ENCODE results near the gene ROBO1. TPM values are rescaled to one million over a fixed set of nuclear protein-coding genes. Genes with fewer than 3 reads are reported as not detected.

ROBO1 gene
- total and polyA plus RNA-seq, 12 donors, result 6.4 to 144 (median 43.9) TPM

GRCh38 chr3:79661896-79662295 lies 105.9 kb downstream of the ROBO1 start:
- H3K4me1 ChIP-seq (replicated peaks in 1 of 2), result no peaks in the 10 kb centered on the region
- H3K9me3 ChIP-seq (replicated peaks in 1 of 3), result no peaks in the 10 kb centered on the region
- no peak overlapping the region for H3K4me3 ChIP-seq
- no peak for TF ChIP-seq POLR2A (IDR thresholded peaks at IDR 0.05)
- TF ChIP-seq, protein P1, sequence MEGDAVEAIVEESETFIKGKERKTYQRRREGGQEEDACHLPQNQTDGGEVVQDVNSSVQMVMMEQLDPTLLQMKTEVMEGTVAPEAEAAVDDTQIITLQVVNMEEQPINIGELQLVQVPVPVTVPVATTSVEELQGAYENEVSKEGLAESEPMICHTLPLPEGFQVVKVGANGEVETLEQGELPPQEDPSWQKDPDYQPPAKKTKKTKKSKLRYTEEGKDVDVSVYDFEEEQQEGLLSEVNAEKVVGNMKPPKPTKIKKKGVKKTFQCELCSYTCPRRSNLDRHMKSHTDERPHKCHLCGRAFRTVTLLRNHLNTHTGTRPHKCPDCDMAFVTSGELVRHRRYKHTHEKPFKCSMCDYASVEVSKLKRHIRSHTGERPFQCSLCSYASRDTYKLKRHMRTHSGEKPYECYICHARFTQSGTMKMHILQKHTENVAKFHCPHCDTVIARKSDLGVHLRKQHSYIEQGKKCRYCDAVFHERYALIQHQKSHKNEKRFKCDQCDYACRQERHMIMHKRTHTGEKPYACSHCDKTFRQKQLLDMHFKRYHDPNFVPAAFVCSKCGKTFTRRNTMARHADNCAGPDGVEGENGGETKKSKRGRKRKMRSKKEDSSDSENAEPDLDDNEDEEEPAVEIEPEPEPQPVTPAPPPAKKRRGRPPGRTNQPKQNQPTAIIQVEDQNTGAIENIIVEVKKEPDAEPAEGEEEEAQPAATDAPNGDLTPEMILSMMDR (IDR thresholded peaks at IDR 0.05), result no peak
- 37 to 50% (median 47%) methylated on average over 3 of the region's 3 CpGs for WGBS, 4 donors
- H3K36me3 ChIP-seq (replicated peaks in 1 of 2), result no peaks in the 10 kb centered on the region
- H3K27ac ChIP-seq, result no peak overlapping the region
- DNase-seq, result no peak
- intact Hi-C loops (cut with DNase I), result no loop called here
- H3K27me3 ChIP-seq, result no peaks in the 10 kb centered on the region

- Histone ChIP-seq H3K27me3 (no peaks in the 10 kb centered on the region), H3K9me3 (replicated peaks in 1 of 3) (no peaks in the 10 kb centered on the region), H3K36me3 (replicated peaks in 1 of 2) (no peaks in the 10 kb centered on the region), H3K27ac (no peak overlapping the region), H3K4me1 (replicated peaks in 1 of 2) (no peaks in the 10 kb centered on the region), H3K4me3 (no peak overlapping the region)
- intact Hi-C loops (cut with DNase I), result no loop called here
- DNase-seq, result no peak
- no peak for TF ChIP-seq POLR2A (IDR thresholded peaks at IDR 0.05)
- TF ChIP-seq, protein P1 (IDR thresholded peaks at IDR 0.05), result no peak
These were observed 110.7 kb downstream of the ROBO1 start for GRCh38 chr3:79657076-79657475.

DNA sequence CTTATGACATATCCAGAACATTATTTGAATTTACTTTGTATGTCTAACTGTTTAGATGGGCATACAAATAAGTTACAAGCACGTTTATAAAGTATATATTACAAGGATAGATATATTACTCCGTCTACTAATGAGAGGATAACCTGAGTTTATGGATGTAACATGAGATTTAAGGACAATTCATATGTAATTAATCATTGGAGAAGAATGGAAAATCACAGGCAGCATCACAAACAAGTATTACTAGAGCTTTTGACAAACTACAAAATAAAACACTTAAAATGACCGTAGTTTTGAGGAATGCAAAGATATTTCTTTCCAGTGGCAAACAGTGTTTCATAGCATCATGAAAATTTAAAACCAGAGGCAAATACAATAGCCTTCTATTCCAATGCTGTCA lies 113.8 kb downstream of the ROBO1 start:
- intact Hi-C loops (cut with DNase I), result no loop called here
- no peak for TF ChIP-seq POLR2A (IDR thresholded peaks at IDR 0.05)
- TF ChIP-seq, protein P1 (IDR thresholded peaks at IDR 0.05), result no peak
- no peaks in the 10 kb centered on the region for H3K9me3 ChIP-seq (replicated peaks in 1 of 3)
- H3K27me3 ChIP-seq, result no peaks in the 10 kb centered on the region
- H3K36me3 ChIP-seq (replicated peaks in 1 of 2), result no peaks in the 10 kb centered on the region
- no peak overlapping the region for H3K27ac ChIP-seq
- no peak overlapping the region for H3K4me3 ChIP-seq
- DNase-seq, result no peak
- WGBS, 4 donors, result 53 to 66% (median 58%) methylated on average over 3 of the region's 3 CpGs
- no peaks in the 10 kb centered on the region for H3K4me1 ChIP-seq (replicated peaks in 1 of 2)

GRCh38 chr3:79653266-79653830 lies 114.5 kb downstream of the ROBO1 start:
- no peak overlapping the region for H3K4me3 ChIP-seq
- no peak for TF ChIP-seq POLR2A (IDR thresholded peaks at IDR 0.05)
- TF ChIP-seq, protein P1 (IDR thresholded peaks at IDR 0.05), result no peak
- no peaks in the 10 kb centered on the region for H3K36me3 ChIP-seq (replicated peaks in 1 of 2)
- no peak for DNase-seq
- 60 to 81% (median 70%) methylated on average over 4 of the region's 4 CpGs for WGBS, 4 donors
- H3K27ac ChIP-seq, result no peak overlapping the region
- no peaks in the 10 kb centered on the region for H3K4me1 ChIP-seq (replicated peaks in 1 of 2)
- no peaks in the 10 kb centered on the region for H3K9me3 ChIP-seq (replicated peaks in 1 of 3)
- intact Hi-C loops (cut with DNase I), result no loop called here
- H3K27me3 ChIP-seq, result no peaks in the 10 kb centered on the region
